Psoas muscle (tissue), 8 donors: ENCODE measurements around the gene ENAH. TPM values are rescaled to one million over a fixed set of nuclear protein-coding genes. Genes with fewer than 3 reads are reported as not detected.
A peak's percentile ranks its signal among the peaks of the same experiment; 100 is the strongest.

ENCODE experiments used
- ATAC-seq, 4 donors: fragments of 200-7000 bp; cut with Tn5 transposase; one replicate each; pipeline ENCODE4 v1.9.1; 2020; ENCODE audit warnings: moderate library complexity in 3 of 4, mild to moderate bottlenecking in 2 of 4
- DNase-seq, 2 donors: peaks; one replicate each; pipeline ENCODE4 v3.0.0-alpha.2; 2020
- H3K27ac ChIP-seq: fragments of 200-600 bp; one replicate; pipeline ENCODE4 v1.8.0; 2022
- H3K27me3 ChIP-seq, 3 donors: fragments of 200-600 bp in 1 of 3; one replicate each; pipeline versions ENCODE4 v1.6.1 to v1.8.0; 2013 to 2022; ENCODE audit warnings: low read length in 2 of 3, mild to moderate bottlenecking in 2 of 3, moderate library complexity in 1 of 3; ENCODE audit not compliant: insufficient read depth in 3 of 3
- H3K36me3 ChIP-seq, 2 donors: fragments of 200-600 bp in 1 of 2; one replicate each; pipeline versions ENCODE4 v1.6.1 to v1.8.0; 2013 to 2022; ENCODE audit warnings: low read depth in 1 of 2, mild to moderate bottlenecking in 1 of 2, moderate library complexity in 1 of 2; ENCODE audit not compliant: insufficient read depth in 1 of 2
- H3K4me1 ChIP-seq: fragments of 200-600 bp; one replicate; pipeline ENCODE4 v1.8.0; 2022
- H3K4me3 ChIP-seq: fragments of 200-600 bp; one replicate; pipeline ENCODE4 v1.8.0; 2022; ENCODE audit warnings: mild to moderate bottlenecking
- H3K9me3 ChIP-seq: fragments of 200-600 bp; one replicate; pipeline ENCODE4 v1.8.0; 2022
- WGBS, 3 donors: extraction: QIAGEN DNeasy Blood & Tissue Kit; methylation state at CpG; one replicate each; pipeline versions ENCODE4 v1.1.6 to v1.1.7; 2013; 5-methylcytosine and 5-hydroxymethylcytosine counted together
- intact Hi-C, 2 donors: fragments of 100-400 bp; cut with DNase I; formaldehyde crosslinking; loops; one replicate each; pipeline versions ENCODE4 v1.11.0 to v1.14.2; 2022
- polyA plus RNA-seq, 3 donors: library from polyadenylated mRNA; stranded (reverse); fragments of 200-250 nt; gene quantifications; one replicate each; pipeline ENCODE4 v1.2.3, GENCODE V29; 2013
- total RNA-seq, 4 donors: library from RNA; stranded (reverse); fragmentation: NEBNext Ultra II Directional in 2 of 4; extraction: Animal tissue kit (Norgen Biotek cat#: 25700) in 2 of 4; gene quantifications; one replicate each; pipeline versions ENCODE4 v1.2.1 to v1.2.4, GENCODE V29; 2021 to 2023
- TF ChIP-seq, protein P1 (sequence below): fragments of 200-600 bp; IDR thresholded peaks from one replicate; pipeline ENCODE4 v1.8.0; 2022; ENCODE audit warnings: antibody characterized with exemption
- donor health status: healthy with polysubstance abuse.
- donor health status: DM: no; HTN: no; CAD: no; lungs with moderate emphysema.
- donor health status: Bipolar disorder and iron deficiency.
- donor health status: healthy.
- donor health status: DM: yes; HTN: yes; CAD: no.
- donor health status: DM: no; HTN: no; CAD: no.
- donor health status: DM: no; HTN: no; CAD: no.
- donor health status: DM: yes; HTN: yes; CAD: no.

ENAH gene
- total and polyA plus RNA-seq, 7 donors: 17.1 to 262 (median 119) TPM

DNA sequence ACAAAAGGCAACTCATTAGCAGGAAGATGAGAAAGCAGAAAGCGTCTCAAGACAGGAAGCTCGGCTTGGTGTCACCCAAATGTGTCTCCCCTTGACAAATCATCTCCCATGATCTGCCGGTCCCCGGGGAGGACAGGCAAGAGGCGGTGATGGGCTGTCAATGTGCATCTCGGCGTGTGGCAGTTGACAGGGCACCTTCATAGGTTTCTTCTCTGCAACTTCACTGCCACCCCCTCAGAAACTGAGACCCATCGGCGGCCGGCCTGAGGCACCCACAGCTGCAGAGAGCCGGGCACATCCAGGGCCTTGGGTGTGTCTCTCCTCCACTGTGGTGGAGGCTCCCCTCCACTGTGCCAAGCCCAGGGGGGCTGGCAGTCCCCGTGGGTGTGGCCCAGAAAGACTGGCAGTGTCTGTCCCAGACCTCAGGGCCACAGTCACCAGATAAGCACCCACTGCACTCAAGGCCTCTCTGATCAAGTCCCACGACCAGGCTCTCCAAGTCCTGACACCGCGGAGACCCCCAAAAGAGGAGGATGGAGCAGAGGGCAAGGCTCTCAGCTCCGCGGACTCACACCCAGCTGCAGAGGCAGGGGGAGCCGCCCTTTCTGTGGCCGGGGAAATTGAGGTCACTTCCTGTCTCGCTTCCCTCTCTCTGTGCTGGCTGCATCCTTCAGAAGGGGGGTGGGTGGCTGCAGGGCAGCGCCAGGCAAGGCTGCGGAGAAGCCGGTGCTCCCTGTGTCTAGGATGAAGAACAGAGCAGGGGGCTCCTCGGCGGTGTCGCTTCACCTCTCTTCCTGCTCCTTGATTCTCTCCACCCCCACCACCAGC lies 185.5 kb downstream of the ENAH start:
- peak overlapping the region; percentile 60 for H3K27ac ChIP-seq
- intact Hi-C loops: no loop called here
- no peaks in the 10 kb centered on the region for H3K9me3 ChIP-seq
- H3K27me3 ChIP-seq: no peaks in the 10 kb centered on the region
- peak; percentile 56 to 82 for DNase-seq
- peak; percentile 23 to 69 (median 42) for ATAC-seq
- peaks cover 7% of the 10 kb centered on the region for H3K4me1 ChIP-seq
- H3K36me3 ChIP-seq: no peaks in the 10 kb centered on the region
- peak overlapping the region; percentile 52 for H3K4me3 ChIP-seq
- WGBS, 3 donors: 67 to 71% (median 69%) methylated on average over 24 to 26 of the region's 26 CpGs
- TF ChIP-seq, protein P1, sequence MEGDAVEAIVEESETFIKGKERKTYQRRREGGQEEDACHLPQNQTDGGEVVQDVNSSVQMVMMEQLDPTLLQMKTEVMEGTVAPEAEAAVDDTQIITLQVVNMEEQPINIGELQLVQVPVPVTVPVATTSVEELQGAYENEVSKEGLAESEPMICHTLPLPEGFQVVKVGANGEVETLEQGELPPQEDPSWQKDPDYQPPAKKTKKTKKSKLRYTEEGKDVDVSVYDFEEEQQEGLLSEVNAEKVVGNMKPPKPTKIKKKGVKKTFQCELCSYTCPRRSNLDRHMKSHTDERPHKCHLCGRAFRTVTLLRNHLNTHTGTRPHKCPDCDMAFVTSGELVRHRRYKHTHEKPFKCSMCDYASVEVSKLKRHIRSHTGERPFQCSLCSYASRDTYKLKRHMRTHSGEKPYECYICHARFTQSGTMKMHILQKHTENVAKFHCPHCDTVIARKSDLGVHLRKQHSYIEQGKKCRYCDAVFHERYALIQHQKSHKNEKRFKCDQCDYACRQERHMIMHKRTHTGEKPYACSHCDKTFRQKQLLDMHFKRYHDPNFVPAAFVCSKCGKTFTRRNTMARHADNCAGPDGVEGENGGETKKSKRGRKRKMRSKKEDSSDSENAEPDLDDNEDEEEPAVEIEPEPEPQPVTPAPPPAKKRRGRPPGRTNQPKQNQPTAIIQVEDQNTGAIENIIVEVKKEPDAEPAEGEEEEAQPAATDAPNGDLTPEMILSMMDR: no peak

DNA sequence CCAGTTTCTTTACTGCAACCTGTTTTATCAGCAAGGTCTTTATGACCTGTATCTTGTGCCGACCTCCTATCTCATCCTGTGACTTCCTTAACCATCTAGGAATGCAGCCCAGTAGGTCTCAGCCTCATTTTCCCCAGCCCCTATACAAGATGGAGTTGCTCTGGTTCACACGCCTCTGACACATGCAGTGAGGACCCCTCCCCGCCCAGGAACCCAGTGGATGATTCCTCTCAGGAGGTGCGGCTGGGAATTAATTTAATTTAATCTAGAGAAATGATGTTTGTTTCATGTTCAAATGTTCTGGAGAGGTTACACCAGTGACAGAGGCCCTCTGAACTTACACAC lies 186.1 kb downstream of the ENAH start:
- Histone ChIP-seq H3K36me3 (no peaks in the 10 kb centered on the region), H3K27ac (peak overlapping the region; percentile 60), H3K4me1 (peaks cover 7% of the 10 kb centered on the region), H3K27me3 (no peaks in the 10 kb centered on the region), H3K4me3 (peak overlapping the region; percentile 52), H3K9me3 (no peaks in the 10 kb centered on the region)
- TF ChIP-seq, protein P1: no peak
- 89 to 92% (median 92%) methylated on average over 4 of the region's 4 CpGs for WGBS, 3 donors
- intact Hi-C loops: no loop called here
- ATAC-seq (no peak), DNase-seq (no peak)

DNA sequence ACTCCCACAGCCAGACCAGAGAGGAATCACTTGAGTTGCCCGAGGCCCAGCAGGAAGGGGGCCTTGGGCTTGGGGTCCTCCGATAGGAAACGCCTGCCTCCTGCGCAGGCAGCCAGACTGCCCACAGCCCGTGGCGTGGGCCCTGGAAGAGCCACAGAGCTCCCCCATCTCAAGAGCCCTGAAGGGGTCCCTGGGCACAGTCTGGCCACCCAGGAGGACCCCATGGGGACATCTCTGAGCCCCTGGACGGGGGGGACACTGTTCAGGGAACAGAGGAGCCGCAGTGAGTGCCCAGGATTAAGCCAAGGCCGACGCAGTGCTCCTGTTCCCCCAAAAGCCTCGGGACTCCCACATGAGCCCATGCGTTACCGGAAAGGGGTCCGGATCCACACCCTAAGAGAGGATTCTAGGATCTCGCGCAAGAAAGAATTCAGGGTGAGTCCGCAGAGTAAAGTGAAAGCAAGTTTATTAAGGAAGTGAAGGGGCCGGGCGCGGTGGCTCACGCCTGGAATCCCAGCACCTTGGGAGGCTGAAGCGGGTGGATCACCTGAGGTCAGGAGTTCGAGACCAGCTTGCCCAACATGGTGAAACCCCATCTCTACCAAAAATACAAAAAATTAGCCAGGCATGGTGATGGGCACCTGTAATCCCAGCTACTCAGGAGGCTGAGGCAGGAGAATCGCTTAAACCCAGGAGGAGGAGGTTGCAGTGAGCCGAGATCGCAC lies 187.0 kb downstream of the ENAH start:
- Histone ChIP-seq H3K36me3 (no peaks in the 10 kb centered on the region), H3K27ac (peak overlapping the region; percentile 16), H3K4me1 (peaks cover 7% of the 10 kb centered on the region), H3K27me3 (no peaks in the 10 kb centered on the region), H3K4me3 (no peak overlapping the region), H3K9me3 (no peaks in the 10 kb centered on the region)
- ATAC-seq (no peak), DNase-seq (peak in 1 of 2 donors; percentile 45)
- TF ChIP-seq, protein P1: no peak
- intact Hi-C loops: no loop called here
- WGBS, 3 donors: 89 to 90% (median 89%) methylated on average over 26 of the region's 26 CpGs

DNA sequence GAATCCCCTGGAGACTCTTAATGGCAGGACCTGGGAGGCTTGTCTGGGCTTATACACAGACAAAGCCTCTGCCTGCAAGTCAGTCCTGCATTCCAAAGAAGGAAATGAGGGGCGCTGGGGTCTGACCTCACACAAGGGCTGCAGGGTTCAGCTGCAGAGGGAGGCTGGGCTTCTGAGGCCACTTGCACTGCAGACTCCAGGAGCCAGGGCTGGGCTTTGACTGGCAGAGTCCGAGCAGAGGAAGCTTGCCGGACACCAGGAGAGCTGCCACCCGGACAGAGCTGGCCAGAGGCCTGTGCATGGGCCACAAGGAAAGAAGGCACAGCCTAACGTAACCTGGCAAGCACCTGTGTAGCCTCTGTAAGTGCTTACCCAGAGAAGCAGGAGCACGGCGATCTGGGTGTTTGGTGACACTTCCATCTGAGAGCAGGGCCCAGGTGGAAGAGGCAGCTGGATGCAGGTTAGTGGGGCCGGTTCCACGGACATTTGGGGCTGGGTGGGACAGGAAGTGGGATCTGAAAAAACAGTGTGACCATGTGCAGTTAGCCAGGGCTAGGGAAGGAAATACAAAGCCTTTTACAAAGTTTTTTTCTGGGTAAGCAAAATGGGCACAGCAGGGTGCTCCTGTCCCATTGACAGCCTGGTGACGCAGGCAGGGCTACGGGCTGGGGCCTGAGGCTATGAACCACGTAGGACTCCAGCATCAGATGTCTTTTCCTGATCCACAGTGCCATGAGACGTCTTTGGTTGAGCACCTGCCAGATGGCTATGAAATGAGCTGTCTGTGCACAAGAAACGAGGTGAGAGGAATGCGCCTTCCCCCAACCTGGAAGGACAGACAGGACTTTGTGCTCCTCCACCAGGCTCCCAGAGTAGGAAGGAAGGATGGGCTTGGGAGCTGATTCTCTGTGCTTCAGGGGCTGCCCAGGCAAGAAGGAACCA lies 187.8 kb downstream of the ENAH start:
- TF ChIP-seq, protein P1: no peak
- peak overlapping the region; percentile 16 for H3K27ac ChIP-seq

More for the DNA sequence above, 187.8 kb downstream of the ENAH start:
- Histone ChIP-seq H3K4me3 (no peak overlapping the region), H3K27me3 (no peaks in the 10 kb centered on the region), H3K4me1 (peaks cover 1% of the 10 kb centered on the region), H3K36me3 (no peaks in the 10 kb centered on the region), H3K9me3 (no peaks in the 10 kb centered on the region)
- DNase-seq (peak in 1 of 2 donors; percentile 46), ATAC-seq (no peak)
- intact Hi-C loops: no loop called here
- 57 to 64% (median 63%) methylated on average over 15 of the region's 15 CpGs for WGBS, 3 donors
